H1 (cell line): ENCODE measurements around the gene FAM50A. TPM values are rescaled to one million over a fixed set of nuclear protein-coding genes. Genes with fewer than 3 reads are reported as not detected.

ENCODE experiments used
- JUN ChIP-seq: IDR thresholded peaks from 2 replicates; pipeline ENCODE4 v1.6.1; 2011; ENCODE audit warnings: low read depth, mild to moderate bottlenecking, improper control_type of control experiment, low read length
- KDM5A ChIP-seq: fragments of 200-600 bp; IDR thresholded peaks from 2 replicates; pipeline ENCODE4 v1.7.1; 2012; ENCODE audit warnings: mild to moderate bottlenecking, low read length, inconsistent platforms, mixed read lengths
- SP4 ChIP-seq: IDR thresholded peaks from 2 replicates; pipeline ENCODE4 v1.6.1; 2012; ENCODE audit warnings: low read length, inconsistent platforms
- polyA plus RNA-seq, 7 experiments: library from polyadenylated mRNA; depleted of rRNA in 3 of 7; stranded (reverse) in 5 of 7; unstranded in 2 of 7; fragments of >200 nt in 5 of 7; fragments of 200-250 nt in 2 of 7; gene quantifications; 1 replicate in 5 of 7; 2 replicates in 1 of 7; 4 replicates in 1 of 7; pipeline versions ENCODE4 v1.2.1 to v1.2.3, GENCODE V29; 2011 to 2013; ENCODE audit warnings: missing spikeins in 2 of 7, mixed read lengths in 2 of 7
- total RNA-seq: library from RNA; stranded (reverse); fragmentation: NEBNext Ultra II Directional; extraction: Animal tissue kit (Norgen Biotek cat#: 25700); gene quantifications from 2 replicates; pipeline ENCODE4 v1.2.1, GENCODE V29; 2021

Gene FAM50A
- total and polyA plus RNA-seq, 2 of the 8 experiments (the other 6 are each of a cell fraction or from before 2014, with no cell fraction given): 30.7 to 48.7 TPM

- no peak for TF ChIP-seq SP4
- TF ChIP-seq KDM5A: no peak
- TF ChIP-seq JUN: no peak
Measured at GRCh38 chrX:154488336-154489075, 44.6 kb downstream of the FAM50A start (continued).
